HepG2 (cell line): ENCODE results near the gene TCF25. TPM values are rescaled to one million over a fixed set of nuclear protein-coding genes. Genes with fewer than 3 reads are reported as not detected.

Experiments used
- FOXA3 ChIP-seq: IDR thresholded peaks from 2 replicates; pipeline ENCODE4 v1.6.1; 2016; ENCODE audit warnings: missing genetic modification reagents, missing compliant biosample characterization
- IKZF1 ChIP-seq: fragments of 450-650 bp; IDR thresholded peaks from 2 replicates; pipeline ENCODE4 v1.7.1; 2016
- KDM6A ChIP-seq: IDR thresholded peaks from 2 replicates; pipeline ENCODE4 v1.6.1; 2016; ENCODE audit warnings: low read depth
- RBM39 ChIP-seq: fragments of 200-400 bp; formaldehyde crosslinking; IDR thresholded peaks from one replicate; pipeline ENCODE4 v1.6.1; 2018; ENCODE audit warnings: antibody characterized with exemption, mild to moderate bottlenecking, low read depth, low read length; ENCODE audit not compliant: poor library complexity, severe bottlenecking
- TBL1XR1 ChIP-seq: fragments of 150-350 bp; IDR thresholded peaks from 2 replicates; pipeline ENCODE4 v1.6.1; 2014; ENCODE audit warnings: borderline replicate concordance, low read length; ENCODE audit not compliant: partially characterized antibody
- TGIF2 ChIP-seq: IDR thresholded peaks from 2 replicates; pipeline ENCODE4 v1.6.1; 2016; ENCODE audit warnings: control low read depth, missing compliant biosample characterization
- WIZ ChIP-seq: sonication (generic); formaldehyde crosslinking; IDR thresholded peaks from 2 replicates; pipeline ENCODE4 v1.5.1; 2020; ENCODE audit warnings: mild to moderate bottlenecking, missing genetic modification reagents
- ZFP36L2 ChIP-seq: sonication (generic); formaldehyde crosslinking; IDR thresholded peaks from 2 replicates; pipeline ENCODE4 v1.4.0; 2020; ENCODE audit warnings: missing genetic modification reagents
- ZFY ChIP-seq: sonication (generic); formaldehyde crosslinking; IDR thresholded peaks from 2 replicates; pipeline ENCODE4 v1.4.0; 2020; ENCODE audit warnings: missing genetic modification reagents
- ZNF383 ChIP-seq: sonication (generic); formaldehyde crosslinking; IDR thresholded peaks from 2 replicates; pipeline ENCODE4 v1.4.0; 2020; ENCODE audit warnings: missing genetic modification reagents, mild to moderate bottlenecking, borderline replicate concordance
- ZNF430 ChIP-seq: sonication (generic); formaldehyde crosslinking; IDR thresholded peaks from 2 replicates; pipeline ENCODE4 v1.9.0; 2021; ENCODE audit warnings: mild to moderate bottlenecking, missing genetic modification reagents
- ZNF432 ChIP-seq: sonication (generic); formaldehyde crosslinking; IDR thresholded peaks from 2 replicates; pipeline ENCODE4 v1.5.0; 2020; ENCODE audit warnings: missing genetic modification reagents, mild to moderate bottlenecking, borderline replicate concordance
- ZNF496 ChIP-seq: sonication (generic); formaldehyde crosslinking; IDR thresholded peaks from 2 replicates; pipeline ENCODE4 v1.8.1; 2023; ENCODE audit warnings: mild to moderate bottlenecking, moderate library complexity, missing genetic modification reagents; ENCODE audit not compliant: insufficient replicate concordance
- ZNF558 ChIP-seq: sonication (generic); formaldehyde crosslinking; IDR thresholded peaks from 2 replicates; pipeline ENCODE4 v1.9.0; 2022; ENCODE audit warnings: mild to moderate bottlenecking, missing genetic modification reagents, borderline replicate concordance
- ZNF564 ChIP-seq: sonication (generic); formaldehyde crosslinking; IDR thresholded peaks from 2 replicates; pipeline ENCODE4 v1.8.1; 2023; ENCODE audit warnings: mild to moderate bottlenecking, missing genetic modification reagents
- polyA plus RNA-seq, 8 experiments: library from polyadenylated mRNA; depleted of rRNA in 3 of 8; stranded (reverse) in 7 of 8; unstranded in 1 of 8; fragments of >200 nt; fragmentation: Illumina TruSeq in 4 of 8; extraction: Trizol in 4 of 8; gene quantifications; 2 replicates each; pipeline versions ENCODE4 v1.2.1 to v1.2.3, GENCODE V29; 2011 to 2016; ENCODE audit warnings: low read depth in 4 of 8, missing spikeins in 1 of 8, mixed read lengths in 1 of 8; ENCODE audit not compliant: insufficient read depth in 1 of 8
- total RNA-seq, 5 experiments: library from RNA; depleted of rRNA; stranded (reverse); fragments of >200 nt; fragmentation: Illumina TruSeq; extraction: Trizol; gene quantifications; 2 replicates each; pipeline ENCODE4 v1.2.3, GENCODE V29; 2016; ENCODE audit warnings: low read depth in 1 of 5
- TF ChIP-seq, protein P1 (sequence below): sonication (generic); formaldehyde crosslinking; IDR thresholded peaks from 2 replicates; pipeline ENCODE4 v1.5.1; 2020; ENCODE audit warnings: missing genetic modification reagents, mild to moderate bottlenecking, borderline replicate concordance
- TF ChIP-seq, protein P2 (sequence below): sonication (generic); formaldehyde crosslinking; IDR thresholded peaks from 2 replicates; pipeline ENCODE4 v1.5.0; 2020; ENCODE audit warnings: missing genetic modification reagents
- TF ChIP-seq, protein P3 (sequence below): sonication (generic); formaldehyde crosslinking; IDR thresholded peaks from 2 replicates; pipeline ENCODE4 v1.5.0; 2020; ENCODE audit warnings: missing genetic modification reagents
- TF ChIP-seq, protein P4 (sequence below): sonication (generic); formaldehyde crosslinking; IDR thresholded peaks from 2 replicates; pipeline ENCODE4 v1.8.1; 2023; ENCODE audit warnings: missing genetic modification reagents, inconsistent platforms, borderline replicate concordance
- TF ChIP-seq, protein P5 (sequence below): sonication (generic); formaldehyde crosslinking; IDR thresholded peaks from 2 replicates; pipeline ENCODE4 v1.9.0; 2021; ENCODE audit warnings: missing genetic modification reagents, mild to moderate bottlenecking, borderline replicate concordance
- TF ChIP-seq, protein P6 (sequence below): sonication (generic); formaldehyde crosslinking; IDR thresholded peaks from 2 replicates; pipeline ENCODE4 v1.4.0; 2020; ENCODE audit warnings: missing genetic modification reagents, borderline replicate concordance
- TF ChIP-seq, protein P7 (sequence below): sonication (generic); formaldehyde crosslinking; IDR thresholded peaks from 2 replicates; pipeline ENCODE4 v1.4.0; 2020; ENCODE audit warnings: missing genetic modification reagents

TCF25 gene
- total and polyA plus RNA-seq, 2 of the 13 experiments (the other 11 are each of a cell fraction or from before 2014, with no cell fraction given) = 138 to 206 TPM

DNA sequence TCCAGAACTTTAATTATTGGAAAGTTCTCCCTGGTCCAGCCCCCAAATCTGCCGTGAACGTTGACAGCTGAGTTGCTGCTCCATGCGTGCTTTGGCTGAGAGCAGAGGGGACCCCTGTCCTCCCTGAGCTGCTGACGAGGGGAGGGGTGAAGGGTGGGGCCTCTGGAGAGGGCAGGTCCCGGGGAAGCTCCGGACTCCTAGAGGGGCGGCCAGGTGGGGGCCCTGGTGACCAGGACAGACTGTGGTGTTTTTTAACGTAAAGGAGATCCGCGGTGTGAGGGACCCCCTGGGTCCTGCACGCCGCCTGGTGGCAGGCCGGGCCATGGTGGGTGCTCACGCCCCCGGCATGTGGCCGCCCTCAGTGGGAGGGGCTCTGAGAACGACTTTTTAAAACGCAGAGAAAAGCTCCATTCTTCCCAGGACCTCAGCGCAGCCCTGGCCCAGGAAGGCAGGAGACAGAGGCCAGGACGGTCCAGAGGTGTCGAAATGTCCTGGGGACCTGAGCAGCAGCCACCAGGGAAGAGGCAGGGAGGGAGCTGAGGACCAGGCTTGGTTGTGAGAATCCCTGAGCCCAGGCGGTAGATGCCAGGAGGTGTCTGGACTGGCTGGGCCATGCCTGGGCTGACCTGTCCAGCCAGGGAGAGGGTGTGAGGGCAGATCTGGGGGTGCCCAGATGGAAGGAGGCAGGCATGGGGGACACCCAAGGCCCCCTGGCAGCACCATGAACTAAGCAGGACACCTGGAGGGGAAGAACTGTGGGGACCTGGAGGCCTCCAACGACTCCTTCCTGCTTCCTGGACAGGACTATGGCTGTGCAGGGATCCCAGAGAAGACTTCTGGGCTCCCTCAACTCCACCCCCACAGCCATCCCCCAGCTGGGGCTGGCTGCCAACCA is 45.3 kb downstream of the TCF25 start, which contains the start of gene MC1R (continued):
- TF ChIP-seq, protein P1, sequence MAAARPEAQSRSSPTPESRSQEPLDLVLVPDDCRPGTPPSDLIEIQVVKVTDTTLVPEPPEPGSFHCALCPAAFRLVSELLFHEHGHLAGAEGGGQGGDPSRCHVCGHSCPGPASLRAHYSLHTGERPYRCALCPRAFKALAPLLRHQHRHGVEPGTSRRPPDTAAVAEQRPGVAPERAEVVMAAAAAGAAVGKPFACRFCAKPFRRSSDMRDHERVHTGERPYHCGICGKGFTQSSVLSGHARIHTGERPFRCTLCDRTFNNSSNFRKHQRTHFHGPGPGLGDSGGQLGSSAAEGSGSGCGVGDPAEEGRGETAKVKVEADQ (CRISPR knock-in tag) = no peak
- TF ChIP-seq, protein P2, sequence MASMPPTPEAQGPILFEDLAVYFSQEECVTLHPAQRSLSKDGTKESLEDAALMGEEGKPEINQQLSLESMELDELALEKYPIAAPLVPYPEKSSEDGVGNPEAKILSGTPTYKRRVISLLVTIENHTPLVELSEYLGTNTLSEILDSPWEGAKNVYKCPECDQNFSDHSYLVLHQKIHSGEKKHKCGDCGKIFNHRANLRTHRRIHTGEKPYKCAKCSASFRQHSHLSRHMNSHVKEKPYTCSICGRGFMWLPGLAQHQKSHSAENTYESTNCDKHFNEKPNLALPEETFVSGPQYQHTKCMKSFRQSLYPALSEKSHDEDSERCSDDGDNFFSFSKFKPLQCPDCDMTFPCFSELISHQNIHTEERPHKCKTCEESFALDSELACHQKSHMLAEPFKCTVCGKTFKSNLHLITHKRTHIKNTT (CRISPR knock-in tag) = no peak
- TF ChIP-seq RBM39 = peak; percentile 54
- TF ChIP-seq ZNF432 (CRISPR knock-in tag) = no peak
- TF ChIP-seq ZNF383 (CRISPR knock-in tag) = no peak
- TF ChIP-seq FOXA3 (CRISPR knock-in tag) = peak; percentile 51
- TF ChIP-seq, protein P3, sequence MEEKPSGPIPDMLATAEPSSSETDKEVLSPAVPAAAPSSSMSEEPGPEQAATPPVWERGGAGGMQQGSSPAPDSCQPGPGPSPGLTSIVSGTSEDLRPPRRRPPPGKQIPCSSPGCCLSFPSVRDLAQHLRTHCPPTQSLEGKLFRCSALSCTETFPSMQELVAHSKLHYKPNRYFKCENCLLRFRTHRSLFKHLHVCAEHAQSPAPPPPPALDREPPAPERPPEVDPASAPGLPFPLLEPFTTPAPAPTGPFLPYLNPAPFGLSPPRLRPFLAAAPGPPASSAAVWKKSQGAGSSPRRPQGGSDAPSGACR (CRISPR knock-in tag) = no peak; the same call in 1 of the 2 replicates
- TF ChIP-seq, protein P4, sequence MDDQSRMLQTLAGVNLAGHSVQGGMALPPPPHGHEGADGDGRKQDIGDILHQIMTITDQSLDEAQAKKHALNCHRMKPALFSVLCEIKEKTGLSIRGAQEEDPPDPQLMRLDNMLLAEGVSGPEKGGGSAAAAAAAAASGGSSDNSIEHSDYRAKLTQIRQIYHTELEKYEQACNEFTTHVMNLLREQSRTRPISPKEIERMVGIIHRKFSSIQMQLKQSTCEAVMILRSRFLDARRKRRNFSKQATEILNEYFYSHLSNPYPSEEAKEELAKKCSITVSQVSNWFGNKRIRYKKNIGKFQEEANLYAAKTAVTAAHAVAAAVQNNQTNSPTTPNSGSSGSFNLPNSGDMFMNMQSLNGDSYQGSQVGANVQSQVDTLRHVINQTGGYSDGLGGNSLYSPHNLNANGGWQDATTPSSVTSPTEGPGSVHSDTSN (CRISPR knock-in tag) = no peak
- peak; percentile 71; the same call in 1 of the 2 replicates for TF ChIP-seq TGIF2 (CRISPR knock-in tag)
- TF ChIP-seq, protein P5, sequence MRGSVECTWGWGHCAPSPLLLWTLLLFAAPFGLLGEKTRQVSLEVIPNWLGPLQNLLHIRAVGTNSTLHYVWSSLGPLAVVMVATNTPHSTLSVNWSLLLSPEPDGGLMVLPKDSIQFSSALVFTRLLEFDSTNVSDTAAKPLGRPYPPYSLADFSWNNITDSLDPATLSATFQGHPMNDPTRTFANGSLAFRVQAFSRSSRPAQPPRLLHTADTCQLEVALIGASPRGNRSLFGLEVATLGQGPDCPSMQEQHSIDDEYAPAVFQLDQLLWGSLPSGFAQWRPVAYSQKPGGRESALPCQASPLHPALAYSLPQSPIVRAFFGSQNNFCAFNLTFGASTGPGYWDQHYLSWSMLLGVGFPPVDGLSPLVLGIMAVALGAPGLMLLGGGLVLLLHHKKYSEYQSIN (CRISPR knock-in tag) = no peak
- TF ChIP-seq ZNF496 (CRISPR knock-in tag) = no peak
- no peak for TF ChIP-seq ZFY (CRISPR knock-in tag)
- TF ChIP-seq ZNF564 = no peak
- no peak for TF ChIP-seq ZFP36L2
- no peak; the same call in 1 of the 2 replicates for TF ChIP-seq WIZ (CRISPR knock-in tag)
- no peak for TF ChIP-seq IKZF1
- TF ChIP-seq, protein P6, sequence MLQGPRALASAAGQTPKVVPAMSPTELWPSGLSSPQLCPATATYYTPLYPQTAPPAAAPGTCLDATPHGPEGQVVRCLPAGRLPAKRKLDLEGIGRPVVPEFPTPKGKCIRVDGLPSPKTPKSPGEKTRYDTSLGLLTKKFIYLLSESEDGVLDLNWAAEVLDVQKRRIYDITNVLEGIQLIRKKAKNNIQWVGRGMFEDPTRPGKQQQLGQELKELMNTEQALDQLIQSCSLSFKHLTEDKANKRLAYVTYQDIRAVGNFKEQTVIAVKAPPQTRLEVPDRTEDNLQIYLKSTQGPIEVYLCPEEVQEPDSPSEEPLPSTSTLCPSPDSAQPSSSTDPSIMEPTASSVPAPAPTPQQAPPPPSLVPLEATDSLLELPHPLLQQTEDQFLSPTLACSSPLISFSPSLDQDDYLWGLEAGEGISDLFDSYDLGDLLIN (CRISPR knock-in tag) = no peak
- TF ChIP-seq, protein P7, sequence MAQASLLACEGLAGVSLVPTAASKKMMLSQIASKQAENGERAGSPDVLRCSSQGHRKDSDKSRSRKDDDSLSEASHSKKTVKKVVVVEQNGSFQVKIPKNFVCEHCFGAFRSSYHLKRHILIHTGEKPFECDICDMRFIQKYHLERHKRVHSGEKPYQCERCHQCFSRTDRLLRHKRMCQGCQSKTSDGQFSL = no peak
- TF ChIP-seq KDM6A (CRISPR knock-in tag) = no peak
- TF ChIP-seq ZNF430 (CRISPR knock-in tag) = no peak; the same call in 1 of the 2 replicates
- peak; percentile 8 for TF ChIP-seq TBL1XR1
- peak; percentile 4; the same call in 1 of the 2 replicates for TF ChIP-seq ZNF558 (CRISPR knock-in tag)
